ENCODE results near the gene SLFN12L. TPM values are rescaled to one million over a fixed set of nuclear protein-coding genes. Genes with fewer than 3 reads are reported as not detected.

SLFN12L gene
- total RNA-seq, 4 donors from 2014 or later = 0.50 to 3.4 (median 1.2) TPM

DNA sequence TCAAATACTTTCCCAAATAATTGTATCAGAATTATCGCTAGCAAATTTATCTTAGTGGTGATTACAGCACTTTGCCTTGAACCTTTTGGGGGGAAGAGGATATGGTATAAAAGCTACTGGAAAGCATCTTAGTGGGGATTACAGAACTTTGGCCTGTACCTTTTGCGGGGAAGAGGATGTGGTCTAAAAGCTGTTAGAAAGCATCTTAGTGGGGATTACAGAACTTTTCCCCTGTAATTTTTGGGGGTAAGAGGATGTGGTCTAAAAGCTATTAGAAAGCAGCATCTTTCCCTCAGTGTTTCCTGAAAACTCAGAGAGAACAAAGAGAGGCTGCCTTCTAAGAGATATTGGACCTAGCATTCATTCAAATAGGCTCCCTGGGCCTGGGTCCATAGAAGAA, 109.2 kb downstream of the SLFN12L start:
- Histone ChIP-seq H3K9me3 (no peaks in the 10 kb centered on the region), H3K4me1 (peaks cover 1 to 23% (median 9%) of the 10 kb centered on the region in 3 donors), H3K27me3 (no peaks in the 10 kb centered on the region), H3K4me3 (no peak overlapping the region), H3K27ac (no peak overlapping the region), H3K36me3 (no peaks in the 10 kb centered on the region)
- WGBS, 2 donors = 78 to 86% methylated on average over 2 of the region's 2 CpGs
- no peak for DNase-seq
- intact Hi-C loops (cut with DNase I) = no loop called here
- TF ChIP-seq POLR2A (IDR thresholded peaks at IDR 0.05) = no peak
- TF ChIP-seq, protein P1, sequence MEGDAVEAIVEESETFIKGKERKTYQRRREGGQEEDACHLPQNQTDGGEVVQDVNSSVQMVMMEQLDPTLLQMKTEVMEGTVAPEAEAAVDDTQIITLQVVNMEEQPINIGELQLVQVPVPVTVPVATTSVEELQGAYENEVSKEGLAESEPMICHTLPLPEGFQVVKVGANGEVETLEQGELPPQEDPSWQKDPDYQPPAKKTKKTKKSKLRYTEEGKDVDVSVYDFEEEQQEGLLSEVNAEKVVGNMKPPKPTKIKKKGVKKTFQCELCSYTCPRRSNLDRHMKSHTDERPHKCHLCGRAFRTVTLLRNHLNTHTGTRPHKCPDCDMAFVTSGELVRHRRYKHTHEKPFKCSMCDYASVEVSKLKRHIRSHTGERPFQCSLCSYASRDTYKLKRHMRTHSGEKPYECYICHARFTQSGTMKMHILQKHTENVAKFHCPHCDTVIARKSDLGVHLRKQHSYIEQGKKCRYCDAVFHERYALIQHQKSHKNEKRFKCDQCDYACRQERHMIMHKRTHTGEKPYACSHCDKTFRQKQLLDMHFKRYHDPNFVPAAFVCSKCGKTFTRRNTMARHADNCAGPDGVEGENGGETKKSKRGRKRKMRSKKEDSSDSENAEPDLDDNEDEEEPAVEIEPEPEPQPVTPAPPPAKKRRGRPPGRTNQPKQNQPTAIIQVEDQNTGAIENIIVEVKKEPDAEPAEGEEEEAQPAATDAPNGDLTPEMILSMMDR (IDR thresholded peaks at IDR 0.05) = no peak

DNA sequence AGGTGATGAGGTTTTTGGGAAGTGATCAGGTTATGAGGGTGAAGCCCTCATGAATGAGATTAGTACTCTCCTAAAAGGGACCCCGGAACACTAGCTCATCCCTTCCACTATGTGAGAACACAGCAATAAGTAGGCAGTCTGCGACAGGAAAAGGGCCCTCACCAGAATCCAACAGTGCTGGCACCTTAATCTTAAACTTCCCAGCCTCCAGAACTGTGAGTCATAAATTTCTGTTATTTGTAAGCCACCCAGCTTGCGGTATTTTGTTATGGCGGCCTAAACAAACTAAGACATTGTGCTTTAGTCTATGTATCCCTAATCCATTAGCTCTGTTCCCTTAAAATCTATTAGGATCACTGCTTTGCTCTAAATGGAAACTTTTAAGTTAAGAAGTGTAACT, 113.7 kb downstream of the SLFN12L start:
- 77 to 79% methylated on average over 4 of the region's 4 CpGs for WGBS, 2 donors
- intact Hi-C loops (cut with DNase I) = no loop called here

More for the DNA sequence above, 113.7 kb downstream of the SLFN12L start:
- Histone ChIP-seq H3K4me3 (no peak overlapping the region), H3K36me3 (peaks cover 0 to 28% (median 0%) of the 10 kb centered on the region in 3 donors), H3K4me1 (no peaks in the 10 kb centered on the region), H3K27me3 (no peaks in the 10 kb centered on the region), H3K27ac (no peak overlapping the region), H3K9me3 (no peaks in the 10 kb centered on the region)
- DNase-seq = no peak
- no peak for TF ChIP-seq POLR2A (IDR thresholded peaks at IDR 0.05)
- TF ChIP-seq, protein P1 (IDR thresholded peaks at IDR 0.05) = no peak

Small RNA genes within 50 kb of the gene (small RNA-seq; reads per million reads assigned to genes)
- gene AC015911.1 (0 reads per million in 4 donors), gene SNORD7 (101 to 209 (median 151) reads per million in 4 donors)

Other genes starting within 250 kb of the SLFN12L start
- gene SLFN11, start 164.1 kb downstream of the SLFN12L start, total RNA-seq = 10 to 100 TPM in 2 of 4 donors, 1 to 10 TPM in 2; 1.4 to 12.4 (median 10.1) TPM
- 1 to 10 TPM; 1.3 to 5.0 (median 3.7) TPM for gene SLFN12, start 105.2 kb downstream of the SLFN12L start, total RNA-seq
- 1 to 10 TPM; 2.7 to 7.6 (median 5.8) TPM for gene SLFN13, start 88.9 kb downstream of the SLFN12L start, total RNA-seq
- not detected for gene SLFN14, start 23.1 kb upstream of the SLFN12L start, total RNA-seq
- gene PEX12, start 40.9 kb upstream of the SLFN12L start, total RNA-seq = 1 to 10 TPM in 3 of 4 donors, under 1 TPM in 1; 0.95 to 4.4 (median 3.6) TPM
- 10 to 100 TPM in 3 of 4 donors, 1 to 10 TPM in 1; 9.7 to 99.4 (median 37.4) TPM for gene AP2B1, start 49.6 kb upstream of the SLFN12L start, total RNA-seq
- 1 to 10 TPM in 2 of 4 donors, under 1 TPM in 2; 0.34 to 1.5 (median 0.89) TPM for gene RASL10B, start 194.0 kb upstream of the SLFN12L start, total RNA-seq
- gene GAS2L2, start 215.6 kb upstream of the SLFN12L start, total RNA-seq = not detected
- not detected for gene C17orf50, start 223.2 kb upstream of the SLFN12L start, total RNA-seq